NB4 (cell line): ENCODE results near the gene NELL1.

Source experiments
- MYC ChIP-seq: IDR thresholded peaks from 2 replicates; pipeline ENCODE4 v1.6.1; 2011; ENCODE audit warnings: low read depth, low read length
- POLR2A ChIP-seq: IDR thresholded peaks from 2 replicates; pipeline ENCODE4 v1.6.1; 2011; ENCODE audit warnings: mild to moderate bottlenecking; ENCODE audit not compliant: insufficient read length; ENCODE audit errors: extremely low read depth
- TF ChIP-seq, protein P1 (sequence below): IDR thresholded peaks from one replicate; pipeline ENCODE4 v1.5.1; 2012; ENCODE audit warnings: low read depth, low read length

DNA sequence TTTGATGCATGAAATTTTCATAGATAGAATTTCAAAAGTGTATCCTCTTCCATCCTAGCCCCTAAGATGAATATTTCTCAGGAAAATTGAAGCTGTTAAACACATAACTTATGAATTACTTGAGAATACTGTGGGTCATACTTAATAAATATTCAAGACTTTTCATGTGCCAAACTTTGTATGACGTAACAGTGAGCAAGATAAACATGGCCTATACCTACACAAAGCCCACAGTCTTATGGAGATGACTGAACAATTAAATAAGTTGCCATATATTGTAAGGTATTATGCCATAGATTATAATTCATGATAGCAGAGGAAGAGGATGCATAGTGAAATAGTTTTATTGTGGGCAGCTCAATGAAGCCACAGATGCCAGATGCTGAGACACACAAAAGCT, 902.8 kb downstream of the NELL1 start:
- TF ChIP-seq, protein P1, sequence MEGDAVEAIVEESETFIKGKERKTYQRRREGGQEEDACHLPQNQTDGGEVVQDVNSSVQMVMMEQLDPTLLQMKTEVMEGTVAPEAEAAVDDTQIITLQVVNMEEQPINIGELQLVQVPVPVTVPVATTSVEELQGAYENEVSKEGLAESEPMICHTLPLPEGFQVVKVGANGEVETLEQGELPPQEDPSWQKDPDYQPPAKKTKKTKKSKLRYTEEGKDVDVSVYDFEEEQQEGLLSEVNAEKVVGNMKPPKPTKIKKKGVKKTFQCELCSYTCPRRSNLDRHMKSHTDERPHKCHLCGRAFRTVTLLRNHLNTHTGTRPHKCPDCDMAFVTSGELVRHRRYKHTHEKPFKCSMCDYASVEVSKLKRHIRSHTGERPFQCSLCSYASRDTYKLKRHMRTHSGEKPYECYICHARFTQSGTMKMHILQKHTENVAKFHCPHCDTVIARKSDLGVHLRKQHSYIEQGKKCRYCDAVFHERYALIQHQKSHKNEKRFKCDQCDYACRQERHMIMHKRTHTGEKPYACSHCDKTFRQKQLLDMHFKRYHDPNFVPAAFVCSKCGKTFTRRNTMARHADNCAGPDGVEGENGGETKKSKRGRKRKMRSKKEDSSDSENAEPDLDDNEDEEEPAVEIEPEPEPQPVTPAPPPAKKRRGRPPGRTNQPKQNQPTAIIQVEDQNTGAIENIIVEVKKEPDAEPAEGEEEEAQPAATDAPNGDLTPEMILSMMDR, result no peak
- TF ChIP-seq POLR2A (no peak), MYC (no peak)
